ENCODE data around the gene DRC1. TPM values are rescaled to one million over a fixed set of nuclear protein-coding genes. Genes with fewer than 3 reads are reported as not detected.

Gene DRC1
- total and polyA plus RNA-seq, 8 donors = 0.19 to 0.54 TPM; not detected in 6

GRCh38 chr2:26463244-26464192, 61.8 kb downstream of the DRC1 start:
- DNase-seq (peak in 2 of 6 donors; percentile 13 to 49), ATAC-seq (peak in 1 of 4 donors; percentile 6), FAIRE-seq (no peak)
- no peak overlapping the region for H3K27ac ChIP-seq
- H3K27me3 ChIP-seq = no peaks in the 10 kb centered on the region
- no peaks in the 10 kb centered on the region for H3K36me3 ChIP-seq
- 88 to 93% methylated on average over 25 of the region's 25 CpGs for WGBS, 2 donors
- intact Hi-C loops (cut with DNase I) = no loop called here
- H3K9me3 ChIP-seq = no peaks in the 10 kb centered on the region
- no peak for TF ChIP-seq CTCF (IDR thresholded peaks at IDR 0.05)
- H3K4me3 ChIP-seq = no peak overlapping the region
- no peaks in the 10 kb centered on the region for H3K4me1 ChIP-seq

- intact Hi-C loops (cut with DNase I) = no loop called here
- TF ChIP-seq CTCF (IDR thresholded peaks at IDR 0.05) = no peak
- DNase-seq (peak in 2 of 6 donors; percentile 10 to 45), FAIRE-seq (no peak), ATAC-seq (no peak)
- Histone ChIP-seq H3K4me3 (no peak overlapping the region), H3K9me3 (no peaks in the 10 kb centered on the region), H3K4me1 (no peaks in the 10 kb centered on the region), H3K36me3 (no peaks in the 10 kb centered on the region), H3K27ac (no peak overlapping the region), H3K27me3 (no peaks in the 10 kb centered on the region)
- WGBS, 2 donors = 84 to 86% methylated on average over 14 of the region's 14 CpGs
Measured at GRCh38 chr2:26464390-26465265, 62.9 kb downstream of the DRC1 start.

- ATAC-seq (no peak), FAIRE-seq (no peak), DNase-seq (peak in 1 of 6 donors; percentile 30)
- TF ChIP-seq CTCF (IDR thresholded peaks at IDR 0.05) = no peak
- Histone ChIP-seq H3K27me3 (no peaks in the 10 kb centered on the region), H3K4me1 (no peaks in the 10 kb centered on the region), H3K27ac (no peak overlapping the region), H3K9me3 (no peaks in the 10 kb centered on the region), H3K36me3 (no peaks in the 10 kb centered on the region), H3K4me3 (no peak overlapping the region)
- intact Hi-C loops (cut with DNase I) = no loop called here
- WGBS, 2 donors = 88 to 91% methylated on average over 11 of the region's 11 CpGs
Measured at GRCh38 chr2:26465266-26465925, 63.7 kb downstream of the DRC1 start.

GRCh38 chr2:26465981-26466471, 64.3 kb downstream of the DRC1 start:
- no peaks in the 10 kb centered on the region for H3K4me1 ChIP-seq

More at GRCh38 chr2:26465981-26466471, 64.3 kb downstream of the DRC1 start:
- DNase-seq (peak in 1 of 6 donors; percentile 21), ATAC-seq (no peak), FAIRE-seq (no peak)
- 89 to 92% methylated on average over 10 of the region's 10 CpGs for WGBS, 2 donors
- no peak overlapping the region for H3K27ac ChIP-seq
- TF ChIP-seq CTCF (IDR thresholded peaks at IDR 0.05) = no peak
- no peaks in the 10 kb centered on the region for H3K36me3 ChIP-seq
- H3K4me3 ChIP-seq = no peak overlapping the region
- no peaks in the 10 kb centered on the region for H3K27me3 ChIP-seq
- no peaks in the 10 kb centered on the region for H3K9me3 ChIP-seq
- intact Hi-C loops (cut with DNase I) = no loop called here

Data from pancreas (tissue), 10 donors.